ENCODE results near the gene DFFA. TPM values are rescaled to one million over a fixed set of nuclear protein-coding genes. Genes with fewer than 3 reads are reported as not detected.

DFFA gene
- total and polyA plus RNA-seq, 9 of the 15 experiments (the other 6 are each of a cell fraction or from before 2014, with no cell fraction given): 39.6 to 74.8 (median 59.2) TPM

DNA sequence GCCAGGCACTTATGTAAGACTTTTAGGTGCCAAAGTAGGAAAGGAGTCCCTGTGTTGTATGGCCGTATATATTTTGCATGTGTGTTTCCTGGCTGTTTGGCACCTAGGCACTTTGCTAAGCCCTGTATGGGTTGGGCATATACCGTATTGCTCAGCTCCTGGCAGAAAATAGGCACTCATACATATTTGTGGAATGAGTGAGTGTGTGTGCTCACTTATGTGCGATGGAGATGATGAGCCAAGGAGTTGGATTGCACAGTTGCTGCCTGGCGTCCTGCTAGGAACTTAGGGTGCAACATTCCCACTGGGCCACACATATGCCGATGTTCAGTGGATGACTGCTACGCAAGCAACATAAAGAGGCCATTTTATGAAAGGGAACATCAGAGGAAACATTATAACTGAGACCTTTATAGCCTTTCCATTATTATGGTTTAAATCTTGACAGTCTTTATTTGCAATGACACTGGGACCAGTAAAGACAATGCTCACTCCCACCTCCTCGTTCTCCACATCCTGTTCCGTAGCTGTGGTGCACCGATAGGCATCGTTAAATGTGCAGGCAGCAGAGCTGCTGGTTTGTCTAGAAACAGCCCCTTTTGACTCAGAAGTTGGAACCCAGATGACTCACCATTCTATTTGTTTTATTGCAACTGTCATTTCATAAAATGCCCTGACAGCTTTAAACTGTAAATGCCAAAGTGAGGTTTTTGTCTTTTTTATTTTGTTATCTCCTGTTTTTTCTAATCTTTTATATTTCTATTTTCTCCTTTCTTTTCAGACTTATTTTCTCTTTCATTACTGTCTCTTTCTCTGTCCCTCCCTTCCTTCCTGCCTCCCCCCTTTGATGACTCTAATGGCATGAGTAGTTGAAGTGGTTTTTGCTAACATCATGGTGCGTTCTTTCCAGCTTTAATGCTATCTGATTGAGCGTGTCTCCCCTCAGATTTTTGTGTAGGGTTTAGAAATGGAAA is 38.5 kb upstream of the DFFA start (continued):
- TF ChIP-seq SAFB2 (IDR thresholded peaks at IDR 0.05; ENCODE audit: borderline replicate concordance, low read depth, low read length, severe bottlenecking) (no peak), PHF8 (IDR thresholded peaks at IDR 0.05; ENCODE audit: borderline replicate concordance, low read length) (no peak), BCOR (IDR thresholded peaks at IDR 0.05) (0 out of 2 replicates have a peak, but pooled peaks have one; percentile 21), ZNF316 (IDR thresholded peaks at IDR 0.05) (peak; percentile 91), KLF16 (IDR thresholded peaks at IDR 0.05) (peak; percentile 66; the same call in 1 of the 2 replicates), NBN (IDR thresholded peaks at IDR 0.05; ENCODE audit: low read depth) (peak; percentile 91; the same call in 1 of the 2 replicates), RAD21 (CRISPR knock-in tag; conservative IDR thresholded peaks at IDR 0.05 in 1 of 2, IDR thresholded peaks at IDR 0.05 in 1 of 2) (no peak), TOE1 (IDR thresholded peaks at IDR 0.05; ENCODE audit: borderline replicate concordance) (peak; percentile 62; the same call in 1 of the 2 replicates), TOE1 (CRISPR knock-in tag; IDR thresholded peaks at IDR 0.05; ENCODE audit: borderline replicate concordance, low read depth) (no peak), JUN (IDR thresholded peaks at IDR 0.05; ENCODE audit: borderline replicate concordance, low read depth, low read length) (peak; percentile 88), JUN (CRISPR knock-in tag; IDR thresholded peaks at IDR 0.05; ENCODE audit: borderline replicate concordance) (no peak), NEUROD1 (IDR thresholded peaks at IDR 0.05; ENCODE audit: borderline replicate concordance, low read depth, low read length, partially characterized antibody) (peak; percentile 76), NR4A1 (CRISPR knock-in tag; IDR thresholded peaks at IDR 0.05) (no peak), NR4A1 (tag; IDR thresholded peaks at IDR 0.05) (no peak), ILF3 (IDR thresholded peaks at IDR 0.05; ENCODE audit: borderline replicate concordance) (no peak), BRF1 (IDR thresholded peaks at IDR 0.05; ENCODE audit: borderline replicate concordance, extremely low read depth, insufficient read length) (no peak), NR2C1 (IDR thresholded peaks at IDR 0.05) (no peak), NR2C1 (tag; IDR thresholded peaks at IDR 0.05) (no peak)
- TF ChIP-seq, protein P1, sequence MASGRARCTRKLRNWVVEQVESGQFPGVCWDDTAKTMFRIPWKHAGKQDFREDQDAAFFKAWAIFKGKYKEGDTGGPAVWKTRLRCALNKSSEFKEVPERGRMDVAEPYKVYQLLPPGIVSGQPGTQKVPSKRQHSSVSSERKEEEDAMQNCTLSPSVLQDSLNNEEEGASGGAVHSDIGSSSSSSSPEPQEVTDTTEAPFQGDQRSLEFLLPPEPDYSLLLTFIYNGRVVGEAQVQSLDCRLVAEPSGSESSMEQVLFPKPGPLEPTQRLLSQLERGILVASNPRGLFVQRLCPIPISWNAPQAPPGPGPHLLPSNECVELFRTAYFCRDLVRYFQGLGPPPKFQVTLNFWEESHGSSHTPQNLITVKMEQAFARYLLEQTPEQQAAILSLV (tag; IDR thresholded peaks at IDR 0.05): no peak
- TF ChIP-seq, protein P2, sequence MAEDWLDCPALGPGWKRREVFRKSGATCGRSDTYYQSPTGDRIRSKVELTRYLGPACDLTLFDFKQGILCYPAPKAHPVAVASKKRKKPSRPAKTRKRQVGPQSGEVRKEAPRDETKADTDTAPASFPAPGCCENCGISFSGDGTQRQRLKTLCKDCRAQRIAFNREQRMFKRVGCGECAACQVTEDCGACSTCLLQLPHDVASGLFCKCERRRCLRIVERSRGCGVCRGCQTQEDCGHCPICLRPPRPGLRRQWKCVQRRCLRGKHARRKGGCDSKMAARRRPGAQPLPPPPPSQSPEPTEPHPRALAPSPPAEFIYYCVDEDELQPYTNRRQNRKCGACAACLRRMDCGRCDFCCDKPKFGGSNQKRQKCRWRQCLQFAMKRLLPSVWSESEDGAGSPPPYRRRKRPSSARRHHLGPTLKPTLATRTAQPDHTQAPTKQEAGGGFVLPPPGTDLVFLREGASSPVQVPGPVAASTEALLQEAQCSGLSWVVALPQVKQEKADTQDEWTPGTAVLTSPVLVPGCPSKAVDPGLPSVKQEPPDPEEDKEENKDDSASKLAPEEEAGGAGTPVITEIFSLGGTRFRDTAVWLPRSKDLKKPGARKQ (CRISPR knock-in tag; IDR thresholded peaks at IDR 0.05): no peak
- TF ChIP-seq, protein P3, sequence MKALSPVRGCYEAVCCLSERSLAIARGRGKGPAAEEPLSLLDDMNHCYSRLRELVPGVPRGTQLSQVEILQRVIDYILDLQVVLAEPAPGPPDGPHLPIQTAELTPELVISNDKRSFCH (CRISPR knock-in tag; IDR thresholded peaks at IDR 0.05): no peak
- TF ChIP-seq, protein P3 (tag; IDR thresholded peaks at IDR 0.05): no peak
- TF ChIP-seq, protein P4, sequence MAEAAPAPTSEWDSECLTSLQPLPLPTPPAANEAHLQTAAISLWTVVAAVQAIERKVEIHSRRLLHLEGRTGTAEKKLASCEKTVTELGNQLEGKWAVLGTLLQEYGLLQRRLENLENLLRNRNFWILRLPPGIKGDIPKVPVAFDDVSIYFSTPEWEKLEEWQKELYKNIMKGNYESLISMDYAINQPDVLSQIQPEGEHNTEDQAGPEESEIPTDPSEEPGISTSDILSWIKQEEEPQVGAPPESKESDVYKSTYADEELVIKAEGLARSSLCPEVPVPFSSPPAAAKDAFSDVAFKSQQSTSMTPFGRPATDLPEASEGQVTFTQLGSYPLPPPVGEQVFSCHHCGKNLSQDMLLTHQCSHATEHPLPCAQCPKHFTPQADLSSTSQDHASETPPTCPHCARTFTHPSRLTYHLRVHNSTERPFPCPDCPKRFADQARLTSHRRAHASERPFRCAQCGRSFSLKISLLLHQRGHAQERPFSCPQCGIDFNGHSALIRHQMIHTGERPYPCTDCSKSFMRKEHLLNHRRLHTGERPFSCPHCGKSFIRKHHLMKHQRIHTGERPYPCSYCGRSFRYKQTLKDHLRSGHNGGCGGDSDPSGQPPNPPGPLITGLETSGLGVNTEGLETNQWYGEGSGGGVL (CRISPR knock-in tag; IDR thresholded peaks at IDR 0.05): no peak

Data from K562 (cell line).